ENCODE results near the gene CELSR1. TPM values are rescaled to one million over a fixed set of nuclear protein-coding genes. Genes with fewer than 3 reads are reported as not detected.

Gene CELSR1
- total RNA-seq, 1 experiment from 2014 or later: 22.6 TPM

DNA sequence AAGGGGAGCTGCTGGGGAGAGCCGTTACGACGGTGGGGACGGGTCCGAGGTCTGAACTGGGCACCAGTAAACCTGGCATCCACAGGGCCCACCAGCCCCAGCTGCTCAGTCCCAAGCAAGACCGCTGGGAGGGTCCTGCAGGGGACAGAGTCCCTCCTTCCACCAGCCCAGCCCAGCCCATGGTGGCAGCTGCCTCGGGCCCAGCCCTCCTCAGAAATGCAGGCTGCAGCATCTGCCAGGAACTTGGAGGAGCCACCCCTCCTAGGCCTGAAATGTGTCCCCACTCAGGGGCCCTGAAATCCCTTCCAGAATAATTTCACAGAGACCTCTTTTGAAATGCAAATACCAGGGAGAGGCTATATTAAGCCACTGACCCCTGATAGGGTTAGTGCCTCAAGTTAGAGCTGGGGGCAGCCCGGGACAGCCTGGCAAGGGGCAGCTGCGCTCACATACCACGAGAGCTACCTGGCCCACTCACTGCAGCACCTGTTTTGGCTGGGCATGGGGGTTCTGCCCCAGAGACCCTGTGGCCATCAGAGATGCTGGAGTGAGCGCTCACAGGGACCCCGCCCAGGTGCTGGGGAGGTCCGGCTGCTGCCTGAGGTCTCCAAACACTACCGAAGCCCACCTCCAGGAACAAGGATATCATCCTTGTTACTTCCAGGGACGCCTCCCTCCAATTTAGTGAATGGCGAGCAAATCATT lies 53.1 kb downstream of the CELSR1 start:
- Histone ChIP-seq H2AK5ac (ENCODE audit: insufficient read length, low read length) (no peak overlapping the region), H3K4me1 (ENCODE audit: insufficient read depth, low read length) (no peaks in the 10 kb centered on the region), H3K4me2 (ENCODE audit: insufficient read depth, insufficient read length, low read length) (no peak overlapping the region), H2AFZ (ENCODE audit: low read length) (no peak overlapping the region), H4K5ac (ENCODE audit: insufficient read length, low read depth, low read length) (no peak overlapping the region), H3K4ac (ENCODE audit: low read depth, low read length) (no peak overlapping the region), H3K18ac (ENCODE audit: insufficient read length, low read depth, low read length) (no peak overlapping the region), H3K23me2 (ENCODE audit: insufficient read length, low read depth, low read length, poor library complexity, severe bottlenecking) (no peaks in the 10 kb centered on the region), H3K14ac (ENCODE audit: insufficient read depth, low read length) (no peak overlapping the region), H3K23ac (ENCODE audit: insufficient read length, low read depth, low read length) (no peak overlapping the region), H2BK5ac (ENCODE audit: insufficient read length, low read length) (no peak overlapping the region), H3K27me3 (ENCODE audit: insufficient read depth, low read length) (no peaks in the 10 kb centered on the region), H3K56ac (ENCODE audit: insufficient read length, low read depth, low read length) (no peak overlapping the region), H3K79me2 (ENCODE audit: insufficient read depth, low read length) (no peaks in the 10 kb centered on the region), H2BK15ac (ENCODE audit: low read depth, low read length) (no peak overlapping the region), H3T11ph (ENCODE audit: low read length) (no peak overlapping the region), H2BK20ac (ENCODE audit: low read depth, low read length, poor library complexity, severe bottlenecking) (no peak overlapping the region), H4K8ac (replicated peaks; ENCODE audit: insufficient read length, low read depth, low read length) (no peak overlapping the region), H3K9me3 (ENCODE audit: control insufficient read depth, low read depth, low read length) (no peaks in the 10 kb centered on the region), H4K91ac (ENCODE audit: insufficient read length, low read depth, low read length) (no peak overlapping the region), H3K9ac (ENCODE audit: extremely low read depth, insufficient read length, low read length) (no peak overlapping the region), H2BK120ac (ENCODE audit: low read depth, low read length, poor library complexity, severe bottlenecking) (no peak overlapping the region), H3K27ac (ENCODE audit: insufficient read length, low read depth, low read length) (no peak overlapping the region), H4K20me1 (ENCODE audit: control insufficient read depth, insufficient read depth, insufficient read length) (no peaks in the 10 kb centered on the region), H3K79me1 (ENCODE audit: insufficient read depth, low read depth, low read length, poor library complexity, severe bottlenecking) (no peaks in the 10 kb centered on the region), H2BK12ac (ENCODE audit: insufficient read length, low read depth, low read length) (no peak overlapping the region)
- TF ChIP-seq, protein P1, sequence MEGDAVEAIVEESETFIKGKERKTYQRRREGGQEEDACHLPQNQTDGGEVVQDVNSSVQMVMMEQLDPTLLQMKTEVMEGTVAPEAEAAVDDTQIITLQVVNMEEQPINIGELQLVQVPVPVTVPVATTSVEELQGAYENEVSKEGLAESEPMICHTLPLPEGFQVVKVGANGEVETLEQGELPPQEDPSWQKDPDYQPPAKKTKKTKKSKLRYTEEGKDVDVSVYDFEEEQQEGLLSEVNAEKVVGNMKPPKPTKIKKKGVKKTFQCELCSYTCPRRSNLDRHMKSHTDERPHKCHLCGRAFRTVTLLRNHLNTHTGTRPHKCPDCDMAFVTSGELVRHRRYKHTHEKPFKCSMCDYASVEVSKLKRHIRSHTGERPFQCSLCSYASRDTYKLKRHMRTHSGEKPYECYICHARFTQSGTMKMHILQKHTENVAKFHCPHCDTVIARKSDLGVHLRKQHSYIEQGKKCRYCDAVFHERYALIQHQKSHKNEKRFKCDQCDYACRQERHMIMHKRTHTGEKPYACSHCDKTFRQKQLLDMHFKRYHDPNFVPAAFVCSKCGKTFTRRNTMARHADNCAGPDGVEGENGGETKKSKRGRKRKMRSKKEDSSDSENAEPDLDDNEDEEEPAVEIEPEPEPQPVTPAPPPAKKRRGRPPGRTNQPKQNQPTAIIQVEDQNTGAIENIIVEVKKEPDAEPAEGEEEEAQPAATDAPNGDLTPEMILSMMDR (conservative IDR thresholded peaks at IDR 0.05): no peak
- Mint-ChIP-seq H3K27me3 (ENCODE audit: low read depth) (no peaks in the 10 kb centered on the region), H3K9me3 (peaks cover 0 to 6% of the 10 kb centered on the region in 2 experiments; a peak in 2 of 5 replicates), H3K4me3 (no peak overlapping the region), H3K36me3 (ENCODE audit: insufficient read depth in 1 of 3, low read depth in 3 of 3) (peaks cover 4 to 14% (median 13%) of the 10 kb centered on the region in 3 experiments; a peak in 5 of 7 replicates), H3K4me1 (peaks cover 24 to 34% of the 10 kb centered on the region in 2 experiments), H3K27ac (no peak overlapping the region; a peak in 1 of 7 replicates)
- no CpG with 5 or more reads among the region's 16 CpGs for WGBS (ENCODE audit: extremely low coverage, insufficient read length, low lambda C conversion rate)
- DNase-seq: no peak

Data from H9 (cell line).